Measurements from ENCODE around the gene CADPS2.
"Not testable (repeated sequence)": the region's sequence is repeated elsewhere in the genome, so short reads cannot be mapped to it uniquely, and the experiment has no call there.

CADPS2 gene

GRCh38 chr7:122844191-122844988 is 41.9 kb downstream of the CADPS2 start:
- no peak for DNase-seq
- Histone ChIP-seq H3K9me3 (ENCODE audit: severe bottlenecking) (no peaks in the 10 kb centered on the region), H3K27ac (no peak overlapping the region), H3K36me3 (no peaks in the 10 kb centered on the region), H3K4me3 (ENCODE audit: low read depth, low read length) (no peak overlapping the region), H3K27me3 (ENCODE audit: insufficient read depth, low read depth, severe bottlenecking) (no peaks in the 10 kb centered on the region)
- no peak for TF ChIP-seq CTCF (IDR thresholded peaks at IDR 0.05; ENCODE audit: low read depth, low read length)

GRCh38 chr7:122842971-122843370 is 43.3 kb downstream of the CADPS2 start:
- Histone ChIP-seq H3K27me3 (ENCODE audit: insufficient read depth, low read depth, severe bottlenecking) (no peaks in the 10 kb centered on the region), H3K4me3 (ENCODE audit: low read depth, low read length) (no peak overlapping the region), H3K9me3 (ENCODE audit: severe bottlenecking) (no peaks in the 10 kb centered on the region), H3K27ac (no peak overlapping the region), H3K36me3 (no peaks in the 10 kb centered on the region)
- no peak for DNase-seq
- TF ChIP-seq CTCF (IDR thresholded peaks at IDR 0.05; ENCODE audit: low read depth, low read length) = no peak

- DNase-seq; H3K27ac ChIP-seq; H3K36me3 ChIP-seq; H3K4me3 ChIP-seq (ENCODE audit: low read depth, low read length); H3K9me3 ChIP-seq (ENCODE audit: severe bottlenecking); H3K27me3 ChIP-seq (ENCODE audit: insufficient read depth, low read depth, severe bottlenecking): not testable (repeated sequence)
Observed at GRCh38 chr7:122836286-122836685, 50.0 kb downstream of the CADPS2 start.

- not testable (repeated sequence) for H3K27ac ChIP-seq; H3K27me3 ChIP-seq (ENCODE audit: insufficient read depth, low read depth, severe bottlenecking); H3K36me3 ChIP-seq; H3K4me3 ChIP-seq (ENCODE audit: low read depth, low read length); H3K9me3 ChIP-seq (ENCODE audit: severe bottlenecking); DNase-seq
Observed at GRCh38 chr7:122834571-122834942, 51.7 kb downstream of the CADPS2 start.

- Histone ChIP-seq H3K4me3 (ENCODE audit: low read depth, low read length) (no peak overlapping the region), H3K27ac (no peak overlapping the region), H3K36me3 (no peaks in the 10 kb centered on the region), H3K27me3 (ENCODE audit: insufficient read depth, low read depth, severe bottlenecking) (no peaks in the 10 kb centered on the region), H3K9me3 (ENCODE audit: severe bottlenecking) (no peaks in the 10 kb centered on the region)
- TF ChIP-seq CTCF (IDR thresholded peaks at IDR 0.05; ENCODE audit: low read depth, low read length) = no peak
- DNase-seq = no peak
Observed at GRCh38 chr7:122833888-122834570, 52.2 kb downstream of the CADPS2 start.

GRCh38 chr7:122831436-122831835 is 54.8 kb downstream of the CADPS2 start:
- Histone ChIP-seq H3K27ac (no peak overlapping the region), H3K27me3 (ENCODE audit: insufficient read depth, low read depth, severe bottlenecking) (no peaks in the 10 kb centered on the region), H3K9me3 (ENCODE audit: severe bottlenecking) (no peaks in the 10 kb centered on the region), H3K4me3 (ENCODE audit: low read depth, low read length) (no peak overlapping the region), H3K36me3 (no peaks in the 10 kb centered on the region)
- no peak for DNase-seq
- TF ChIP-seq CTCF (IDR thresholded peaks at IDR 0.05; ENCODE audit: low read depth, low read length) = no peak
